ENCODE measurements around the gene AXDND1.

The AXDND1 gene

DNA sequence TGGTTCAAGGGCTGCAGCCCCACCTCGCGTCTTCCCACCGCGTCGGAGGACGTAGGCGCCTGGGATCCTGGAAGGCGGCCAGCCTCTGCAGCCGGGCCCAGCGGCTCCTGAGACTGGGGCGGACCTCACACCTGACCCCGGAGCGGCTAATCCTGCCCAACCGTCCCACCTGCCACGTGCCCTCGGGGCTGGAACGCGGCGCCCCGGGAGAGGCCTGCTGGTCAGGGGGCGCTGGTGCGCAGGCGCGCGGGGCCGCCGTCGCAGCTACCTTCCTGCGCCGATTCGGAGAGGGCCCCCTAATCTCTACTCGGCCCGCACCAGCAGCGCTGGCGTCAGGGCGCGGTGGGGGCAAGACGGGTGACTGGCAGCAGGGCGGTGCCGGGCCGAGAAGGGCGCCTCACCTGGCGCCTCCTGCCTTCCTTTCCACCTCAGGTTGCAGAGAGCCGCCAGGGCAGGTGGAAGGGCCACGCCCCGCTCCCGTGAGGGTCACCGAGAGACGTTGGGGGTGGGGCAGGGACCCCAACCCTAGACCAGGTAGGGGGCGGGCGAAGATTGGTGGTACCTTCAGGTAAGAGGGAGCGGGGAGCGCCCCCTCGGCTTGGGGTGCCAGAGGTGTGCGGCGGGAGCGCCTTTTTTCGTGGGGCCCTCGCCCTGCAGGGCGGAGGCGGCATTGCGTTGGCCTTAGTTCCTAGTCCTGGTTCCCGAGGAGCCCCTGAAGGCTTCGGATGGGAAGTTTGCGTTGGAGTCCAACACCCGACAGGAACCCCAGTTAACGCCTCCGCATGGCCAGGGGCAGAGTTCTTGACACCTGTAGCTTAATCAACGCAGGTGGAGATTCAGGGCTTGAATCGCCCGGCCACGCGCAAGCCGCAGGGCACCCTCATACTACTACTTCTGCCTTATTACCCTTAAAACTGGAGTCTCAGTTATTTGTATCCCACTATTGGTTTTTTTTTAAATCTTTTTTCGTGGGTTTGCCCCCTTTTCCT, 226.1 kb downstream of the AXDND1 start, which contains the start of gene TDRD5:
Gene TDRD5, plus strand, starts transcription at position 241 of the 989 bp plus-strand sequence. CDS start 784 bp downstream, outside the sequence.
- DNase-seq (ENCODE audit: low read depth in 1 of 2, low spot score in 1 of 2) = no peak
- peaks cover 23% of the 10 kb centered on the region for H3K27me3 ChIP-seq (ENCODE audit: insufficient read depth, poor library complexity, severe bottlenecking)
- H3K4me3 ChIP-seq (replicated peaks; ENCODE audit: insufficient read depth, low read length) = no peak within 1 kb of the TSS
- TF ChIP-seq SPI1 (IDR thresholded peaks at IDR 0.05; ENCODE audit: borderline replicate concordance, low read depth) (no peak), POLR2AphosphoS5 (IDR thresholded peaks at IDR 0.05; ENCODE audit: low read depth) (no peak), GABPA (IDR thresholded peaks at IDR 0.05; ENCODE audit: low read depth) (no peak)
- TF ChIP-seq, protein P1, sequence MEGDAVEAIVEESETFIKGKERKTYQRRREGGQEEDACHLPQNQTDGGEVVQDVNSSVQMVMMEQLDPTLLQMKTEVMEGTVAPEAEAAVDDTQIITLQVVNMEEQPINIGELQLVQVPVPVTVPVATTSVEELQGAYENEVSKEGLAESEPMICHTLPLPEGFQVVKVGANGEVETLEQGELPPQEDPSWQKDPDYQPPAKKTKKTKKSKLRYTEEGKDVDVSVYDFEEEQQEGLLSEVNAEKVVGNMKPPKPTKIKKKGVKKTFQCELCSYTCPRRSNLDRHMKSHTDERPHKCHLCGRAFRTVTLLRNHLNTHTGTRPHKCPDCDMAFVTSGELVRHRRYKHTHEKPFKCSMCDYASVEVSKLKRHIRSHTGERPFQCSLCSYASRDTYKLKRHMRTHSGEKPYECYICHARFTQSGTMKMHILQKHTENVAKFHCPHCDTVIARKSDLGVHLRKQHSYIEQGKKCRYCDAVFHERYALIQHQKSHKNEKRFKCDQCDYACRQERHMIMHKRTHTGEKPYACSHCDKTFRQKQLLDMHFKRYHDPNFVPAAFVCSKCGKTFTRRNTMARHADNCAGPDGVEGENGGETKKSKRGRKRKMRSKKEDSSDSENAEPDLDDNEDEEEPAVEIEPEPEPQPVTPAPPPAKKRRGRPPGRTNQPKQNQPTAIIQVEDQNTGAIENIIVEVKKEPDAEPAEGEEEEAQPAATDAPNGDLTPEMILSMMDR (IDR thresholded peaks at IDR 0.05; ENCODE audit: insufficient read depth, low read length) = no peak
- TF ChIP-seq, protein P2, sequence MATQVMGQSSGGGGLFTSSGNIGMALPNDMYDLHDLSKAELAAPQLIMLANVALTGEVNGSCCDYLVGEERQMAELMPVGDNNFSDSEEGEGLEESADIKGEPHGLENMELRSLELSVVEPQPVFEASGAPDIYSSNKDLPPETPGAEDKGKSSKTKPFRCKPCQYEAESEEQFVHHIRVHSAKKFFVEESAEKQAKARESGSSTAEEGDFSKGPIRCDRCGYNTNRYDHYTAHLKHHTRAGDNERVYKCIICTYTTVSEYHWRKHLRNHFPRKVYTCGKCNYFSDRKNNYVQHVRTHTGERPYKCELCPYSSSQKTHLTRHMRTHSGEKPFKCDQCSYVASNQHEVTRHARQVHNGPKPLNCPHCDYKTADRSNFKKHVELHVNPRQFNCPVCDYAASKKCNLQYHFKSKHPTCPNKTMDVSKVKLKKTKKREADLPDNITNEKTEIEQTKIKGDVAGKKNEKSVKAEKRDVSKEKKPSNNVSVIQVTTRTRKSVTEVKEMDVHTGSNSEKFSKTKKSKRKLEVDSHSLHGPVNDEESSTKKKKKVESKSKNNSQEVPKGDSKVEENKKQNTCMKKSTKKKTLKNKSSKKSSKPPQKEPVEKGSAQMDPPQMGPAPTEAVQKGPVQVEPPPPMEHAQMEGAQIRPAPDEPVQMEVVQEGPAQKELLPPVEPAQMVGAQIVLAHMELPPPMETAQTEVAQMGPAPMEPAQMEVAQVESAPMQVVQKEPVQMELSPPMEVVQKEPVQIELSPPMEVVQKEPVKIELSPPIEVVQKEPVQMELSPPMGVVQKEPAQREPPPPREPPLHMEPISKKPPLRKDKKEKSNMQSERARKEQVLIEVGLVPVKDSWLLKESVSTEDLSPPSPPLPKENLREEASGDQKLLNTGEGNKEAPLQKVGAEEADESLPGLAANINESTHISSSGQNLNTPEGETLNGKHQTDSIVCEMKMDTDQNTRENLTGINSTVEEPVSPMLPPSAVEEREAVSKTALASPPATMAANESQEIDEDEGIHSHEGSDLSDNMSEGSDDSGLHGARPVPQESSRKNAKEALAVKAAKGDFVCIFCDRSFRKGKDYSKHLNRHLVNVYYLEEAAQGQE (IDR thresholded peaks at IDR 0.05; ENCODE audit: insufficient replicate concordance, low read depth) = no peak
- H3K27ac ChIP-seq (replicated peaks) = no peak within 1 kb of the TSS

DNA sequence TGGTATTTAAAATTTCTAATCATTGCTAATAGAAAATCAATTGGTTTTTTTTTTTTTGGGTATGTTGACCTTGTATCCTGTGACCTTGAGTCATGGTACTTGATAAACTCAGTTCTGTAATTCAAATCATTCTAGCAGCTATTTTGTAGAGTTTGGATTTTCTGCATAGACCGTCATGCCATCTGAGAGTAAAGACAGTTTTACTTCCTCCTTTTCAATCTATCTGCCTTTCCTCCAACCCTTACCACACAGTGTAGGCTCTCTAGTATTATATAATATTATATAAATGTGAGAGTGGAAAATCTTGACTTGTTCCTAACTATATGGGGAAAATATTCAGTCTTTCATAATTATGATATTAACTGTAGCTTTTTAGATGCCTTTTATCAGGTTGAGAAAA, 232.9 kb downstream of the AXDND1 start:
- Histone ChIP-seq H3K4me3 (replicated peaks; ENCODE audit: insufficient read depth, low read length) (no peak overlapping the region), H3K27ac (replicated peaks) (no peak overlapping the region), H3K27me3 (ENCODE audit: insufficient read depth, poor library complexity, severe bottlenecking) (peaks cover 7% of the 10 kb centered on the region)
- no peak for DNase-seq (ENCODE audit: low read depth in 1 of 2, low spot score in 1 of 2)
- TF ChIP-seq SPI1 (IDR thresholded peaks at IDR 0.05; ENCODE audit: borderline replicate concordance, low read depth) (no peak), POLR2AphosphoS5 (IDR thresholded peaks at IDR 0.05; ENCODE audit: low read depth) (no peak), GABPA (IDR thresholded peaks at IDR 0.05; ENCODE audit: low read depth) (no peak)
- TF ChIP-seq, protein P1 (IDR thresholded peaks at IDR 0.05; ENCODE audit: insufficient read depth, low read length) = no peak
- TF ChIP-seq, protein P2 (IDR thresholded peaks at IDR 0.05; ENCODE audit: insufficient replicate concordance, low read depth) = no peak

DNA sequence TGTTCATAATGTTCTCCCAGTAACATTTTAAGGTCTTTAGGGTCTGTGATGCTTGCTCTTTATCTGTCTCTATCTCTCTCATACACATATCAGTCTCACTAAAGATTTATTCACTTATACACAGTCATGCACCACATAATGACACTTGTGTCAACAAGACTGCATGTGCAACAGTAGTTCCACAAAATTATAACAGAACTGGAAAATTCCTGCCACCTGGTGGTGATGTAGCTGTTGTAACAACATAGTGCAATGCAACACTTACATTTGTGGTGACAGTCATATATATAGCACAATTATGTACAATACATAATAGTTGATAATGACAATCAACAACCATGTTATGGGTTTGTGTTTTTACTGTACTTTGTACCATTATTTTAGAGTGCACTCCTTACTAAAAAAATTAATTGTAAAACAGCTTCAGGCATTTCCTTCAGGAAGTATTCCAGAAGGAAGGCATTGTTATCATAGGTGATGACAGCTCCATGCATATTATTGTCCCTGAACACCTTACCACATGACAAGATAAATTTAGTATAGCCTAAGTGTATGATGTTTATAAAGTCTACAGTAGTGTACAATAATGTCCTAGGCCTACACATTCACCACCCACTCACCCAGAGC, 234.0 kb downstream of the AXDND1 start:
- DNase-seq (ENCODE audit: low read depth in 1 of 2, low spot score in 1 of 2) = peak; percentile 36 to 37
- H3K4me3 ChIP-seq (replicated peaks; ENCODE audit: insufficient read depth, low read length) = no peak overlapping the region
- peaks cover 7% of the 10 kb centered on the region for H3K27me3 ChIP-seq (ENCODE audit: insufficient read depth, poor library complexity, severe bottlenecking)
- no peak for TF ChIP-seq SPI1 (IDR thresholded peaks at IDR 0.05; ENCODE audit: borderline replicate concordance, low read depth)
- TF ChIP-seq, protein P1 (IDR thresholded peaks at IDR 0.05; ENCODE audit: insufficient read depth, low read length) = peak; percentile 21
- H3K27ac ChIP-seq (replicated peaks) = no peak overlapping the region

Measured in HL-60 (cell line).